Adrenal gland (tissue), 12 donors: ENCODE results near the gene SMAD3. TPM values are rescaled to one million over a fixed set of nuclear protein-coding genes. Genes with fewer than 3 reads are reported as not detected.
A peak's percentile ranks its signal among the peaks of the same experiment; 100 is the strongest.

Experiments used
- DNase-seq, 7 donors: peaks; one replicate each; pipeline ENCODE4 v3.0.0-alpha.2; 2019 to 2020
- H3K27ac ChIP-seq, 5 donors: fragments of 200-600 bp; sonication (generic) in 4 of 5; 1 replicate in 3 of 5; 2 replicates in 2 of 5; pipeline versions ENCODE4 v1.5.1 to v1.8.0; 2016 to 2020; ENCODE audit warnings: mild to moderate bottlenecking in 1 of 5
- H3K27me3 ChIP-seq: fragments of 200-600 bp; 2 replicates; pipeline ENCODE4 v1.8.0; 2021
- H3K36me3 ChIP-seq, 2 donors: fragments of 200-600 bp; replicated peaks in 1 of 2; 1 replicate in 1 of 2; 2 replicates in 1 of 2; pipeline versions ENCODE4 v1.5.1 to v1.8.0; 2018 to 2022
- H3K4me1 ChIP-seq, 2 donors: fragments of 200-600 bp; replicated peaks in 1 of 2; 1 replicate in 1 of 2; 2 replicates in 1 of 2; pipeline versions ENCODE4 v1.5.1 to v1.8.0; 2018 to 2021
- H3K4me3 ChIP-seq, 4 donors: fragments of 200-600 bp; sonication (generic) in 3 of 4; one replicate each; pipeline ENCODE4 v1.5.1; 2016 to 2018
- H3K9me3 ChIP-seq, 3 donors: fragments of 200-600 bp; sonication (generic) in 1 of 3; replicated peaks in 1 of 3; 1 replicate in 2 of 3; 2 replicates in 1 of 3; pipeline versions ENCODE4 v1.5.1 to v1.8.0; 2016 to 2021
- POLR2A ChIP-seq, 2 donors: fragments of 450-650 bp; IDR thresholded peaks; one replicate each; pipeline ENCODE4 v1.6.1; 2017; ENCODE audit warnings: antibody characterized with exemption in 2 of 2, mild to moderate bottlenecking in 2 of 2, moderate library complexity in 1 of 2
- WGBS, 4 donors: extraction: QIAGEN DNeasy Blood & Tissue Kit in 2 of 4; methylation state at CpG; one replicate each; pipeline versions ENCODE4 v1.1.5 to v1.1.7; 2013 to 2017; 5-methylcytosine and 5-hydroxymethylcytosine counted together
- intact Hi-C, 2 donors: fragments of 100-400 bp; cut with DNase I; formaldehyde crosslinking; loops; one replicate each; pipeline versions ENCODE4 v1.14.1 to v1.15.0; 2022 to 2023
- polyA plus RNA-seq, 3 donors: library from polyadenylated mRNA; stranded (reverse); fragments of 200-250 nt in 2 of 3; fragments of 350-450 nt in 1 of 3; fragmentation: Illumina TruSeq in 1 of 3; extraction: RNeasy Lipid Tissue Mini Kit (QIAGEN cat#74804) in 1 of 3; gene quantifications; one replicate each; pipeline ENCODE4 v1.2.3, GENCODE V29; 2013 to 2014
- total RNA-seq, 9 donors: library from RNA; depleted of rRNA in 4 of 9; stranded (reverse); fragments of >200 nt in 4 of 9; fragments of 120-200 nt in 1 of 9; fragmentation: NEBNext Ultra II Directional in 1 of 9; extraction: Animal tissue kit (Norgen Biotek cat#: 25700) in 1 of 9; gene quantifications; one replicate each; pipeline versions ENCODE4 v1.1.0 to v1.2.4, GENCODE V29; 2013 to 2023
- TF ChIP-seq, protein P1 (sequence below), 6 experiments: fragments of 450-650 bp in 4 of 6; fragments of 200-600 bp in 2 of 6; sonication (generic) in 1 of 6; IDR thresholded peaks; 1 replicate in 5 of 6; 2 replicates in 1 of 6; pipeline versions ENCODE4 v1.5.1 to v1.8.0; 2016 to 2021; ENCODE audit warnings: antibody characterized with exemption in 6 of 6, mild to moderate bottlenecking in 2 of 6, moderate library complexity in 1 of 6
- donor health status: healthy with polysubstance abuse.
- donor health status: Bipolar disorder and iron deficiency.
- donor health status: DM: yes; HTN: yes; CAD: no.
- donor health status: DM: no; HTN: no; CAD: no.
- donor health status: DM: no; HTN: no; CAD: no.
- donor health status: DM: yes; HTN: yes; CAD: no.

SMAD3 gene
- total and polyA plus RNA-seq, 12 donors: 6.4 to 92.0 (median 8.0) TPM

DNA sequence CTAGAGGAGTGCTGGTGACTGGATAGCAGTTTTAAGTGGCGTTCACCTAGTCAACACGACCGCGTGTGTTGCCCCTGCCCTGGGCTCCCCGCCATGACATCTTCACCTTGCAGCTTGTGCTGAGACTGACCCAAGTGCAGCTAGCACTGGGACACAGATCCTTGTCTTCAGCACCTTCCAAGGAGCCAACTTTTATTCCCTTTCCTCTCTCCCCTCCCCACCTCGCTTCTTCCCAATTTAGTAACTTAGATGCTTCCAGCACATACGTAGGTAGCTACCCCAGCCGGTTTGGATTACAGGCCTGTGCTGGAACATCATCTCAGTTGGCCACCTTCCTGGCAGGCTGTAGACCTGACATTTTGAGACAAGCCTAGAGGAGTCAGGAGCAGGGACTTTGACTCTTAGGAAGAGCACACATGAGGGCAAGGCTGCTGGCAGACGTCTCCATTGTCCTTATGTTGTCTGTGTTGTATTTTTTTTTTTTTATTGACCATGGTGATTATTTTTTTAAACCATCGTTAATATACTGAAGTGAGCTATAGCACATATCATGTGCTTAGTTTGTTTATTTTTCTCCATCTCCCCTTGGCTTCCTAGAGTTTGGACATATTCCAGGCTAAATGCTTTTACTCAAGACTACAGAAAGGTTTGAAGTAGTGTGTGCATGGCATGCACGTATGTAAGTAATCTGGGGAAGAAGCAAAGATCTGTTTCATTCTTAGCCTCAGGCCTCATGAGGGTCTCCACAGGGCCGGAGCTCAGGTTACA, 128.0 kb downstream of the SMAD3 start:
- TF ChIP-seq POLR2A (IDR thresholded peaks at IDR 0.05): no peak
- TF ChIP-seq, protein P1, sequence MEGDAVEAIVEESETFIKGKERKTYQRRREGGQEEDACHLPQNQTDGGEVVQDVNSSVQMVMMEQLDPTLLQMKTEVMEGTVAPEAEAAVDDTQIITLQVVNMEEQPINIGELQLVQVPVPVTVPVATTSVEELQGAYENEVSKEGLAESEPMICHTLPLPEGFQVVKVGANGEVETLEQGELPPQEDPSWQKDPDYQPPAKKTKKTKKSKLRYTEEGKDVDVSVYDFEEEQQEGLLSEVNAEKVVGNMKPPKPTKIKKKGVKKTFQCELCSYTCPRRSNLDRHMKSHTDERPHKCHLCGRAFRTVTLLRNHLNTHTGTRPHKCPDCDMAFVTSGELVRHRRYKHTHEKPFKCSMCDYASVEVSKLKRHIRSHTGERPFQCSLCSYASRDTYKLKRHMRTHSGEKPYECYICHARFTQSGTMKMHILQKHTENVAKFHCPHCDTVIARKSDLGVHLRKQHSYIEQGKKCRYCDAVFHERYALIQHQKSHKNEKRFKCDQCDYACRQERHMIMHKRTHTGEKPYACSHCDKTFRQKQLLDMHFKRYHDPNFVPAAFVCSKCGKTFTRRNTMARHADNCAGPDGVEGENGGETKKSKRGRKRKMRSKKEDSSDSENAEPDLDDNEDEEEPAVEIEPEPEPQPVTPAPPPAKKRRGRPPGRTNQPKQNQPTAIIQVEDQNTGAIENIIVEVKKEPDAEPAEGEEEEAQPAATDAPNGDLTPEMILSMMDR (IDR thresholded peaks at IDR 0.05): no peak
- no peak for DNase-seq
- WGBS, 4 donors: 85 to 89% (median 86%) methylated on average over 12 of the region's 12 CpGs
- H3K4me1 ChIP-seq: peaks cover 0 to under 1% of the 10 kb centered on the region in 2 donors
- intact Hi-C loops: no loop called here
- H3K36me3 ChIP-seq: peaks cover 0 to 13% of the 10 kb centered on the region in 2 donors
- no peaks in the 10 kb centered on the region for H3K27me3 ChIP-seq
- H3K9me3 ChIP-seq: no peaks in the 10 kb centered on the region
- H3K27ac ChIP-seq: peak overlapping the region in 1 of 5 donors; percentile 52
- no peak overlapping the region for H3K4me3 ChIP-seq

DNA sequence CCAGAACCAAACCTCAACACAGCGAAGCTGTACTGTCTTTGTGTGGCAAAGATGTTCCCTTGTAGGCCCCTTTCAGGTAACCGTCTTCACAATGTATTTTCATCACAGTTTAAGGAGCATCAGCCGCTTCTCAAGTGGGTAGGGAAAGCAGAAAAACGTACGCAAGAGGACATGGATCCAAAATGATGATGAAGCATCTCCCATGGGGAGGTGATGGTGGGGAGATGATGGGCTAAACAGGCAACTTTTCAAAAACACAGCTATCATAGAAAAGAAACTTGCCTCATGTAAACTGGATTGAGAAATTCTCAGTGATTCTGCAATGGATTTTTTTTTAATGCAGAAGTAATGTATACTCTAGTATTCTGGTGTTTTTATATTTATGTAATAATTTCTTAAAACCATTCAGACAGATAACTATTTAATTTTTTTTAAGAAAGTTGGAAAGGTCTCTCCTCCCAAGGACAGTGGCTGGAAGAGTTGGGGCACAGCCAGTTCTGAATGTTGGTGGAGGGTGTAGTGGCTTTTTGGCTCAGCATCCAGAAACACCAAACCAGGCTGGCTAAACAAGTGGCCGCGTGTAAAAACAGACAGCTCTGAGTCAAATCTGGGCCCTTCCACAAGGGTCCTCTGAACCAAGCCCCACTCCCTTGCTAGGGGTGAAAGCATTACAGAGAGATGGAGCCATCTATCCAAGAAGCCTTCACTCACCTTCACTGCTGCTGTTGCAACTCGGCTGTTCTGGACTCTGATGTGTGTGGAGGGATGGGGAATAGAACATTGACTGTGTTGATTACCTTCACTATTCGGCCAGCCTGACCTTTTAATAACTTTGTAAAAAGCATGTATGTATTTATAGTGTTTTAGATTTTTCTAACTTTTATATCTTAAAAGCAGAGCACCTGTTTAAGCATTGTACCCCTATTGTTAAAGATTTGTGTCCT, 129.0 kb downstream of the SMAD3 start:
- Histone ChIP-seq H3K4me3 (no peak overlapping the region), H3K36me3 (peaks cover 0 to 13% of the 10 kb centered on the region in 2 donors), H3K9me3 (no peaks in the 10 kb centered on the region), H3K27me3 (no peaks in the 10 kb centered on the region), H3K27ac (peak overlapping the region in 1 of 5 donors; percentile 52), H3K4me1 (no peaks in the 10 kb centered on the region)
- TF ChIP-seq, protein P1 (IDR thresholded peaks at IDR 0.05): no peak
- TF ChIP-seq POLR2A (IDR thresholded peaks at IDR 0.05): no peak
- WGBS, 4 donors: 68 to 79% (median 76%) methylated on average over 8 to 9 of the region's 9 CpGs
- intact Hi-C loops: no loop called here
- DNase-seq: peak in 2 of 7 donors; percentile 18 to 54

DNA sequence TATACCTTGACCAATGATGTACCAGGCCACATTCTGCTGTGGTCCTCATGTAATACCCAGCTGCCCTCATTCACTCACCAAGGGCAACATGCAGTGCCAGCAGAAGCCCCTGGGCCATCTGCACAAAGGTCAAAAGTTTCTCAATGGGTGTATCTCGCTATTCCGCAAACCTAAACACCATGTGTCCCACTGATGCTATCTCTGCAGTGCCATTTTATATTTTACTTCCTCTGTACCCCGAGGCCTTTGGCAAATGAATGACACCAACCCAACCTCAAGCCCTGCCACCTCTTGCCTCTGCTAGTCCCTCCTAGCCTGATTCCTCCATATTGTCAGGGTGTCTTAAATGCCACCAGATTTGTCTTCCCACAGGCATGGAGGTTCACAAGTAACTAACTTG, 129.9 kb downstream of the SMAD3 start:
- Histone ChIP-seq H3K9me3 (no peaks in the 10 kb centered on the region), H3K27ac (no peak overlapping the region), H3K4me1 (peaks cover 2 to 5% of the 10 kb centered on the region in 2 donors), H3K4me3 (no peak overlapping the region), H3K27me3 (no peaks in the 10 kb centered on the region), H3K36me3 (peaks cover 0 to 11% of the 10 kb centered on the region in 2 donors)
- 92 to 100% (median 95%) methylated on average over 3 of the region's 3 CpGs for WGBS, 4 donors
- intact Hi-C loops: no loop called here
- DNase-seq: no peak
- TF ChIP-seq, protein P1 (IDR thresholded peaks at IDR 0.05): no peak
- no peak for TF ChIP-seq POLR2A (IDR thresholded peaks at IDR 0.05)

DNA sequence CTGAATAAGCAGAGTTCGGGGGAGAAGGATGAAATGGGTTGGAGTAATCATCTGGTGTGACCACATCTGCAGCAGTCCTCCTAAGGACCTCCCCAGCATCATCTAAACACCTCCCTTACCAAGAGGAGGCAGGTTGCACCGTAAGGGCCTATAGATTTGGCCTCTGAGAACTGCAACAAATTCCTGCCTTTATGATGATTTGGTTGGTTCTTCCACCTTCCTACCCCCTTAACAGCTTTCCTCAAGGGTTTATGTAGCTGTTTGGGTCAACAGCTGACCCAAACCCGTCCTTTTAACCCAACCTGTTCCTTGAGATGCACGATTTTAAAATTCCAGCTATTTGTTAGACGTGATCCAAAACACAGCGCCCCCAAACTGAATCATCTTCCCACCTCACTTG, 130.8 kb downstream of the SMAD3 start:
- H3K9me3 ChIP-seq: no peaks in the 10 kb centered on the region
- H3K36me3 ChIP-seq: peaks cover 0 to 2% of the 10 kb centered on the region in 2 donors
- DNase-seq: no peak
- no peak overlapping the region for H3K27ac ChIP-seq
- no peak overlapping the region for H3K4me3 ChIP-seq
- H3K4me1 ChIP-seq: peaks cover 6 to 11% of the 10 kb centered on the region in 2 donors
- 93 to 99% (median 97%) methylated on average over 6 of the region's 6 CpGs for WGBS, 4 donors
- no peaks in the 10 kb centered on the region for H3K27me3 ChIP-seq
- intact Hi-C loops: no loop called here
- no peak for TF ChIP-seq POLR2A (IDR thresholded peaks at IDR 0.05)
- TF ChIP-seq, protein P1 (IDR thresholded peaks at IDR 0.05): no peak
